Lower leg skin (tissue), 4 donors: ENCODE data around the gene CYB5B. TPM values are rescaled to one million over a fixed set of nuclear protein-coding genes. Genes with fewer than 3 reads are reported as not detected.

Experiments used
- DNase-seq, 2 donors: peaks; one replicate each; pipeline ENCODE4 v3.0.0-alpha.2; 2019; ENCODE audit warnings: low spot score in 2 of 2
- H3K4me3 ChIP-seq: fragments of 200-600 bp; sonication (generic); 2 replicates; pipeline ENCODE4 v1.5.1; 2017; ENCODE audit warnings: mild to moderate bottlenecking, low read depth; ENCODE audit not compliant: poor library complexity, severe bottlenecking
- CTCF ChIP-seq, 3 donors: fragments of 450-650 bp; IDR thresholded peaks; one replicate each; pipeline ENCODE4 v1.5.1; 2016; ENCODE audit warnings: antibody characterized with exemption in 3 of 3, mild to moderate bottlenecking in 3 of 3, moderate library complexity in 2 of 3
- POLR2A ChIP-seq, 2 donors: fragments of 450-650 bp; IDR thresholded peaks; one replicate each; pipeline ENCODE4 v1.6.1; 2016 to 2017; ENCODE audit warnings: antibody characterized with exemption in 2 of 2, mild to moderate bottlenecking in 1 of 2, moderate library complexity in 1 of 2
- WGBS, 2 donors: methylation state at CpG; one replicate each; pipeline ENCODE4 v1.1.5; 2018; 5-methylcytosine and 5-hydroxymethylcytosine counted together
- intact Hi-C: fragments of 100-400 bp; cut with DNase I; formaldehyde crosslinking; loops from one replicate; pipeline ENCODE4 v1.15.0; 2023; ENCODE audit warnings: low total_unique reads
- total RNA-seq, 4 donors: library from RNA; depleted of rRNA; stranded (reverse); fragments of >200 nt; gene quantifications; one replicate each; pipeline ENCODE4 v1.1.0, GENCODE V29; 2016

CYB5B gene
- total RNA-seq, 4 donors from 2014 or later: 22.3 to 34.5 (median 25.9) TPM

- DNase-seq: no peak
- no peak overlapping the region for H3K4me3 ChIP-seq
- intact Hi-C loops: loop anchor here (10.0 kb wide), 1 partner anchor 67 kb away; no protein-coding TSS in a partner anchor
- WGBS, 2 donors: 32 to 37% methylated on average over 6 of the region's 6 CpGs
- TF ChIP-seq CTCF (IDR thresholded peaks at IDR 0.05) (no peak), POLR2A (IDR thresholded peaks at IDR 0.05) (no peak)
Measured at GRCh38 chr16:69397821-69398521, 26.4 kb upstream of the CYB5B start.

DNA sequence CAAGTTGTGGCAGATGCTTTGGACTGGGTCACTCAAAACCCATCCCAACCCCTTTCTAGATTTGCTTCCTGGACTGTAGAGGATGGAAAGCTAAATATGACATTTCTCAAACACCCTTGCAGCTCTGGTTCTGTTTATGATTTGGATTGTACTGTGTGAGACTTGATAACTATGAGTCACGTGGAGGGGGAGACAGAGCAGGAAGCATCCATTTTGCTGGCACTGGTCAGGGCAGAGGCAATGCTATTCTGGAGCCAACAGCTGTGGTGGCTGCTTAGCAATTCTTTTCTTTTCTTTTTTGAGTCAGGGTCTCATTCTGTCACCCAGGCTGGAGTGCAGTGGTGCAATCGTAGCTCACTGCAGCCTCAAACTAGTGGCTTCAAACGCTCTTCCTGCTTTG lies 25.1 kb upstream of the CYB5B start:
- 54% methylated on average over 3 of the region's 3 CpGs for whole genome bisulfite sequencing, 2 donors
- TF ChIP-seq POLR2A (IDR thresholded peaks at IDR 0.05) (no peak), CTCF (IDR thresholded peaks at IDR 0.05) (no peak)
- no peak overlapping the region for H3K4me3 ChIP-seq
- intact Hi-C loops: loop anchor here (10.0 kb wide), 1 partner anchor 65 kb away; no protein-coding TSS in a partner anchor
- DNase-seq: no peak

DNA sequence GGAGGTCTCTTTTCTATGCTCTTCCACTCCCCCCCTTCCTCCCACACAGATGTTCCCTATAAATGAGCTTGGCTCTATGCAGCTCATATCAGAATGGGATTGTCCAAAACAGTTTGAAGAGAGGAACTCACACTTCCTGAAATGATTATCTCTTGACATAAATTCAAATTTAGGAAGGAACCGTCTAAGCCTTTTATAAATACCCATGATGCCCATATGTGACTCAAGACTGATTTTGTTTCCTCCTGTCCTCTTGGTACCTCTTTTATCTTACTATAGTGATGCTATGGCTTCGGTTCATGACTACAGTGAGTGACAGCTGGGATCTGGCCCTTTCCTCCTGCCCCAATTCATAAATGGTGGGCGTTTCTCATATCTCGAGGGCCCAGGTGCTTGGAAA lies 22.0 kb upstream of the CYB5B start:
- 27 to 28% methylated on average over 4 of the region's 4 CpGs for WGBS, 2 donors
- intact Hi-C loops: no loop called here
- DNase-seq: no peak
- no peak overlapping the region for H3K4me3 ChIP-seq
- no peak for TF ChIP-seq POLR2A (IDR thresholded peaks at IDR 0.05)
- no peak for TF ChIP-seq CTCF (IDR thresholded peaks at IDR 0.05)

- DNase-seq: no peak
- no peak overlapping the region for H3K4me3 ChIP-seq
- intact Hi-C loops: no loop called here
- WGBS, 2 donors: 8 to 14% methylated on average over 4 of the region's 4 CpGs
- TF ChIP-seq CTCF (IDR thresholded peaks at IDR 0.05) (no peak), POLR2A (IDR thresholded peaks at IDR 0.05) (no peak)
Measured at GRCh38 chr16:69404275-69404805, 20.1 kb upstream of the CYB5B start.

GRCh38 chr16:69405326-69405725 lies 19.1 kb upstream of the CYB5B start:
- H3K4me3 ChIP-seq: no peak overlapping the region
- intact Hi-C loops: no loop called here
- 61 to 71% methylated on average over 2 of the region's 2 CpGs for WGBS, 2 donors
- no peak for DNase-seq
- TF ChIP-seq CTCF (IDR thresholded peaks at IDR 0.05): no peak
- no peak for TF ChIP-seq POLR2A (IDR thresholded peaks at IDR 0.05)
